WERI-Rb-1 (cell line): ENCODE measurements around the gene CTDP1.

Source experiments
- DNase-seq: peaks from one replicate; pipeline ENCODE4 v3.0.0-alpha.2; 2020
- H3K27ac ChIP-seq: fragments of 250-450 bp; sonication (Bioruptor Pico); 2 replicates; pipeline ENCODE4 v1.5.1; 2020; ENCODE audit warnings: mild to moderate bottlenecking, moderate library complexity
- H3K27me3 ChIP-seq: fragments of 250-450 bp; sonication (Bioruptor Pico); 2 replicates; pipeline ENCODE4 v1.5.1; 2021; ENCODE audit warnings: mild to moderate bottlenecking, low read depth, moderate library complexity; ENCODE audit not compliant: insufficient read depth, severe bottlenecking
- H3K36me3 ChIP-seq: fragments of 250-450 bp; sonication (Bioruptor Pico); 2 replicates; pipeline ENCODE4 v1.5.1; 2020; ENCODE audit warnings: mild to moderate bottlenecking, moderate library complexity
- H3K4me3 ChIP-seq: 2 replicates; pipeline ENCODE4 v1.5.1; 2011; ENCODE audit warnings: low read depth, mild to moderate bottlenecking, control low read depth, low read length
- H3K9me3 ChIP-seq: fragments of 250-450 bp; sonication (Bioruptor Pico); 2 replicates; pipeline ENCODE4 v1.5.1; 2021; ENCODE audit warnings: mild to moderate bottlenecking, moderate library complexity; ENCODE audit not compliant: severe bottlenecking
- CTCF ChIP-seq: IDR thresholded peaks from 2 replicates; pipeline ENCODE4 v1.5.1; 2011; ENCODE audit warnings: low read depth, mild to moderate bottlenecking, control low read depth, inconsistent platforms, low read length

Gene CTDP1

GRCh38 chr18:79643054-79643984, 36.3 kb upstream of the CTDP1 start:
- Histone ChIP-seq H3K4me3 (no peak overlapping the region), H3K27ac (no peak overlapping the region)

GRCh38 chr18:79644006-79644665, 35.5 kb upstream of the CTDP1 start:
- no peaks in the 10 kb centered on the region for H3K27me3 ChIP-seq
- H3K4me3 ChIP-seq = no peak overlapping the region
- DNase-seq = peak; percentile 91
- H3K27ac ChIP-seq = no peak overlapping the region
- TF ChIP-seq CTCF = peak; percentile 95
- no peaks in the 10 kb centered on the region for H3K9me3 ChIP-seq
- no peaks in the 10 kb centered on the region for H3K36me3 ChIP-seq

More at GRCh38 chr18:79643054-79643984, 36.3 kb upstream of the CTDP1 start:
- H3K36me3 ChIP-seq = no peaks in the 10 kb centered on the region
- no peaks in the 10 kb centered on the region for H3K27me3 ChIP-seq
- no peak for DNase-seq
- TF ChIP-seq CTCF = no peak
- H3K9me3 ChIP-seq = no peaks in the 10 kb centered on the region

DNA sequence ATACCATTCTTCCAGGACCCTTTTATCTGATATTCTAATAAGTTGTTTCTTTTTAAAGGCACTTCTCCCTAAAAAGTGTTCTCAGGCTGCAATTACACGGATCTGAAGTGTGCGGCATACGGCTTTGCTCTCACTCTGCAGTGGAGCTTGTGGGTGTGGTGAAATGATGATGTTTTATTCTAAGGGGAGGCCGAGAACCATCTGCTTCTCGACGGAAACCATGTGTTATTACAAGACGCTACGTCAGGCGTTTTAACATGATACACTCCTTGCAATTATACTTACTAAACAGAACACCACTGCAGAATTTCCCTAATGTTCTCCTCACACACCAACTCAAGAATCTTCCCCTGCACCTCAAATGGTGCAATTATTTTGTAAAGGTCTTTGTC, 34.9 kb upstream of the CTDP1 start:
- no peak for TF ChIP-seq CTCF
- H3K4me3 ChIP-seq = no peak overlapping the region
- no peak overlapping the region for H3K27ac ChIP-seq
- H3K27me3 ChIP-seq = no peaks in the 10 kb centered on the region
- no peak for DNase-seq
- no peaks in the 10 kb centered on the region for H3K9me3 ChIP-seq
- no peaks in the 10 kb centered on the region for H3K36me3 ChIP-seq

GRCh38 chr18:79645291-79645983, 34.2 kb upstream of the CTDP1 start:
- no peak for DNase-seq
- no peak for TF ChIP-seq CTCF
- no peak overlapping the region for H3K27ac ChIP-seq
- no peaks in the 10 kb centered on the region for H3K27me3 ChIP-seq
- no peak overlapping the region for H3K4me3 ChIP-seq
- no peaks in the 10 kb centered on the region for H3K36me3 ChIP-seq
- no peaks in the 10 kb centered on the region for H3K9me3 ChIP-seq

DNA sequence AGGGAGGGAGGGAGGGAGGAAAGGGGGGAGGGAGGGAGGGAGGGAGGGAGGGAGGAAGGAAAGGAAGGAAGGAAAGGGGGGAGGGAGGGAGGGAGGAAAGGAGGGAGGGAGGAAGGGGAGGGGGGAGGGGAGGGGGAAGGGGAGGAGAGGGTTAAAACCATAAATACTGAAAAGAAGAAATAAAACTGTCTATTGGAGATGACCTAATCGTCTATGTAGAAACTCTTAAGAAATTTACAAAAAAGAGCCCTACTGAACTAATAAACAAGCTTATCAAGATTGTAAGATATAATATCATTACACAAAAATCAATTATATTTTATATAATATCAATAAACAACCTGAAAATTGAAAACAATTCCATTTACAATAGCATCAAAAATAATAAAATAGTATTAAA, 32.3 kb upstream of the CTDP1 start:
- no peak overlapping the region for H3K27ac ChIP-seq
- H3K4me3 ChIP-seq = no peak overlapping the region
- DNase-seq = no peak
- H3K36me3 ChIP-seq = no peaks in the 10 kb centered on the region
- TF ChIP-seq CTCF = no peak
- no peaks in the 10 kb centered on the region for H3K27me3 ChIP-seq
- no peaks in the 10 kb centered on the region for H3K9me3 ChIP-seq
